RPMI7951 (cell line): ENCODE measurements around the gene DAD1. TPM values are rescaled to one million over a fixed set of nuclear protein-coding genes. Genes with fewer than 3 reads are reported as not detected.
"Not testable (repeated sequence)": the region's sequence is repeated elsewhere in the genome, so short reads cannot be mapped to it uniquely, and the experiment has no call there.

Experiments used
- DNase-seq: peaks from one replicate; pipeline ENCODE4 v3.0.0-alpha.2; 2012; ENCODE audit warnings: low read depth
- total RNA-seq: library from RNA; depleted of rRNA; stranded (reverse); fragments of >200 nt; shearing (Covaris generic); gene quantifications from 2 replicates; pipeline ENCODE4 v1.2.3, GENCODE V29; 2014

The DAD1 gene
- total RNA-seq, 1 experiment from 2014 or later: 486 TPM

- DNase-seq: no peak
Measured at GRCh38 chr14:22553445-22553844, 35.6 kb downstream of the DAD1 start.

DNA sequence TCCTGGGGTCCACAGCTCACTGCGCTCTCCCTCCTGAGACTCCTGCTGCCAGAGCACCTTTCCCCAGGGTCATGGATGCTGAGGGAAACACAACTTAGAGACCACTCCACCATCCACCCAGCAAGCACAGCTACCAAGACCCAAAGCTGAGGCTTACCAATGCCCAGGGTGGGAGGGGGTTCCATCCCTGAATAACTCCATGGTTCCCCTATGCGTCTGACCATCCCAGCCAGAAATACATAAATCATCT is 36.3 kb downstream of the DAD1 start:
- DNase-seq: no peak

DNA sequence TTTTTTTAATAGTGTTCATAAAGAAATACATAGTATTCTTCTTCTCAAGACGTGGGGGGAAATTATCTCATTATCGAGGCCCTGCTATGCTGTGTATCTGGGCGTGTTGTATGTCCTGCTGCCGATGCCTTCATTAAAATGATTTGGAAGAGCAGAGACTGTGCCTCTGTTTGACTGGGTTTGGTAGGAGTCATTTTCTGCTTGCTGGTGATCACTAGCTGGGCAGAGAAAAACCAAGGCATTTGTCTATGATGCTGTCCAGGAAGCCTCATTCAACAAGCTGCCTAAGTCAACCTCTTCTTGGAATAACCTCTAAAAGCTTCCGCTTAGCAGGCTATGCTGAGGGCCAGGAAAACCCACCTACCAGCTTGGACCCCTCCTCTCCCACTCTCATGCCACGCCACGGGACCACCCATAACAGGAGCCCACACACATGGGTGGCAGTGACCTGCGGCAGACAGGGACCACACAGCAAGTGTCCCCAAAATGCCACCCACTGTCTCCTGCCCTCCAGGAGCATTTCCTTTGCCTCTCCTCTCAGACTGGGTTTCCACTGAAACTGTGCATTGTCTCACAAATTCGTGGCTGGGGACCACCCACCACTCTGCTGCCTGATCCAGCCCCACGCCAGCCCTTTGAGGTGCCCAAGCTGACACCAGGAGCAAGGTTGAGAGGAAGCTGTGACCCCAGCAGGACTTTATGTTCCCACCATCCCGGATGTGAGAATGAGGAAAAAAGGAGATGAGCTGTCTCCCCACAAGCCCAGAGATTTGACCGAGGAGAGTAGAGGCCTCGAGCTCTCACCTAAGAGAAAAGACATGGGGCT is 36.8 kb downstream of the DAD1 start:
- DNase-seq: no peak

DNA sequence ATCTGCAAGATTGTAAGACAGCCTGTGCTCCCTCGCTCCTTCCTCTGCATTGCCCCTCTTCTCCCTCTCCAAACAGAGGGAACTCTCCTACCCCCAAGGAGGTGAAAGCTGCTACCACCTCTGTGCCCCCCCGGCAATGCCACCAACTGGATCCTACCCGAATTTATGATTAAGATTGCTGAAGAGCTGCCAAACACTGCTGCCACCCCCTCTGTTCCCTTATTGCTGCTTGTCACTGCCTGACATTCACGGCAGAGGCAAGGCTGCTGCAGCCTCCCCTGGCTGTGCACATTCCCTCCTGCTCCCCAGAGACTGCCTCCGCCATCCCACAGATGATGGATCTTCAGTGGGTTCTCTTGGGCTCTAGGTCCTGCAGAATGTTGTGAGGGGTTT is 37.4 kb downstream of the DAD1 start:
- no peak for DNase-seq

GRCh38 chr14:22549981-22550673 is 38.9 kb downstream of the DAD1 start:
- peak; percentile 95 for DNase-seq

DNA sequence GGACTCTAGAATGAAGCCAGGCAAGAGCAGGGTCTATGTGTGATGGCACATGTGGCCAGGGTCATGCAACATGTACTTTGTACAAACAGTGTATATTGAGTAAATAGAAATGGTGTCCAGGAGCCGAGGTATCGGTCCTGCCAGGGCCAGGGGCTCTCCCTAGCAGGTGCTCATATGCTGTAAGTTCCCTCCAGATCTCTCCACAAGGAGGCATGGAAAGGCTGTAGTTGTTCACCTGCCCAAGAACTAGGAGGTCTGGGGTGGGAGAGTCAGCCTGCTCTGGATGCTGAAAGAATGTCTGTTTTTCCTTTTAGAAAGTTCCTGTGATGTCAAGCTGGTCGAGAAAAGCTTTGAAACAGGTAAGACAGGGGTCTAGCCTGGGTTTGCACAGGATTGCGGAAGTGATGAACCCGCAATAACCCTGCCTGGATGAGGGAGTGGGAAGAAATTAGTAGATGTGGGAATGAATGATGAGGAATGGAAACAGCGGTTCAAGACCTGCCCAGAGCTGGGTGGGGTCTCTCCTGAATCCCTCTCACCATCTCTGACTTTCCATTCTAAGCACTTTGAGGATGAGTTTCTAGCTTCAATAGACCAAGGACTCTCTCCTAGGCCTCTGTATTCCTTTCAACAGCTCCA is 39.6 kb downstream of the DAD1 start:
- DNase-seq: no peak

GRCh38 chr14:22547948-22548750 is 40.9 kb downstream of the DAD1 start:
- no peak for DNase-seq

DNA sequence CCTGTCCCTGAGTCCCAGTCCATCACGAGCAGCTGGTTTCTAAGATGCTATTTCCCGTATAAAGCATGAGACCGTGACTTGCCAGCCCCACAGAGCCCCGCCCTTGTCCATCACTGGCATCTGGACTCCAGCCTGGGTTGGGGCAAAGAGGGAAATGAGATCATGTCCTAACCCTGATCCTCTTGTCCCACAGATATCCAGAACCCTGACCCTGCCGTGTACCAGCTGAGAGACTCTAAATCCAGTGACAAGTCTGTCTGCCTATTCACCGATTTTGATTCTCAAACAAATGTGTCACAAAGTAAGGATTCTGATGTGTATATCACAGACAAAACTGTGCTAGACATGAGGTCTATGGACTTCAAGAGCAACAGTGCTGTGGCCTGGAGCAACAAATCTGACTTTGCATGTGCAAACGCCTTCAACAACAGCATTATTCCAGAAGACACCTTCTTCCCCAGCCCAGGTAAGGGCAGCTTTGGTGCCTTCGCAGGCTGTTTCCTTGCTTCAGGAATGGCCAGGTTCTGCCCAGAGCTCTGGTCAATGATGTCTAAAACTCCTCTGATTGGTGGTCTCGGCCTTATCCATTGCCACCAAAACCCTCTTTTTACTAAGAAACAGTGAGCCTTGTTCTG is 41.6 kb downstream of the DAD1 start:
- peak; percentile 89 for DNase-seq

GRCh38 chr14:22546722-22547071 is 42.3 kb downstream of the DAD1 start:
- DNase-seq: no peak

DNA sequence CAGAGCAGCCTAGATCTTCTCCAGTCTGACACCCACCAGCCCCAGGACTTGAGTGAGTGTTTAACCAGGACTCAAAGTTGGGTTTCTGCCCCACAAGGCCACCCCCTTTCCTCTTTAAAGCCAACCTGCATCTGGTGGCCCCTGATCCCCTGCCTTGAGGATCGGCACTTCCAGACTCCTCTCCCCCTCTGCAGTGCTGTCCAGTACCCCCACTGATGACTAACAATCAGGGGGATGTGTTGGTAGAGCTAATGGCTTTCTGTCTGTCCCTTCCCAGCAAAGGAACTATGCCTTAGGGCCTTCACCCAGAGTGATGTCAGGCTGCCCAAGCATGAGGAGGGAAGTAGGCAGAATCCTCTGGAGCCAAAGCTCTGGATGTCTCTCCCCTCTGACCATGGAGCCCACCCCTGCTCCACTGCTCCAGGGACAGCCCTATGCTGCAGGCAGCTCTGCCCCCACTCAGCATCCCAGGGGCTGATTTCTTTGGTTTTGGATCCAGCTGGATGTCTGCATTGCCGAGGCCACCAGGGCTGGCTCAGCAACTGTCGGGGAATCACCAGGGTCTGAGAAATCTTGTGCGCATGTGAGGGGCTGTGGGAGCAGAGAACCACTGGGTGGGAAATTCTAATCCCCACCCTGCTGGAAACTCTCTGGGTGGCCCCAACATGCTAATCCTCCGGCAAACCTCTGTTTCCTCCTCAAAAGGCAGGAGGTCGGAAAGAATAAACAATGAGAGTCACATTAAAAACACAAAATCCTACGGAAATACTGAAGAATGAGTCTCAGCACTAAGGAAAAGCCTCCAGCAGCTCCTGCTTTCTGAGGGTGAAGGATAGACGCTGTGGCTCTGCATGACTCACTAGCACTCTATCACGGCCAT is 42.9 kb downstream of the DAD1 start:
- peak; percentile 92 for DNase-seq

GRCh38 chr14:22544881-22545420 is 44.1 kb downstream of the DAD1 start:
- DNase-seq: no peak

- no peak for DNase-seq
Measured at GRCh38 chr14:22544406-22544805, 44.6 kb downstream of the DAD1 start.

GRCh38 chr14:22543570-22544357 is 45.3 kb downstream of the DAD1 start:
- DNase-seq: not testable (repeated sequence)

DNA sequence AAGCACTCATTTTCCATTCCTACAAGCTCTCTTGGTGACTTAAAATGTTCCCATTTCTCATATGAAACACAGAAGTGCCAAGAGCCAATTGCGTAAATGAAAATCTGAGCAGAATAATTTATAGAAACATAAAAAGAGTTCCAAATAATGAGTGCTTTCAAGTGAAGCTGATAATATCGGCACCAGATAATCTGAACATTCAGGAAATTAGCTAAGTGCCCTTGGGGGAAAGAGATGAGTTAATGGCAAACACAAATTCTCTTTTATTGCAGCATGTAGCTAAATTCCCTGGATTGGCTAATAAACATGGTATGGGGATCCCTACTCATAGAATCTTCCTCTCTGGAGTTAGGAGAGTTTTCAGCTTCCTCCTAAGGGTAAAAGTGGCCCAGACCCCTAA is 46.7 kb downstream of the DAD1 start:
- DNase-seq: peak; percentile 20

DNA sequence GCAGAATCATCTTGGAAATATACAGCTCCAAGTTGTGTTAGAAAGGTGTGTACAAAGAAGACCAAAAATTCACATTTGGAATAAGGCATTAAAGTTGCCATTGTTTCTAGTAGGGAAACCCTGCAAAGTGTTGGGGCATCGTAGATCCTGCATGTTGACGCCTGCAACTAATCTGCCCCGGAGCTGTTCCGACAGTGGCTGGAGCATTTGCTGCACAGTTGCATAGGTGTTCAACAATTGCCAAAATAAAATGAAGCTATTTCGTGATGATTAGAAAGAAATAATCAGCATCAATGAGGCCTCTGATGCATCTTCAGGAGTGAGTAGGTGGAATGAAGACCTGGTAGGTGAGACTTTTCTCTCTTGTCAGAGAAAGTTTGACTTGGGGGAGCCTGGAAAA is 47.3 kb downstream of the DAD1 start:
- DNase-seq: no peak

DNA sequence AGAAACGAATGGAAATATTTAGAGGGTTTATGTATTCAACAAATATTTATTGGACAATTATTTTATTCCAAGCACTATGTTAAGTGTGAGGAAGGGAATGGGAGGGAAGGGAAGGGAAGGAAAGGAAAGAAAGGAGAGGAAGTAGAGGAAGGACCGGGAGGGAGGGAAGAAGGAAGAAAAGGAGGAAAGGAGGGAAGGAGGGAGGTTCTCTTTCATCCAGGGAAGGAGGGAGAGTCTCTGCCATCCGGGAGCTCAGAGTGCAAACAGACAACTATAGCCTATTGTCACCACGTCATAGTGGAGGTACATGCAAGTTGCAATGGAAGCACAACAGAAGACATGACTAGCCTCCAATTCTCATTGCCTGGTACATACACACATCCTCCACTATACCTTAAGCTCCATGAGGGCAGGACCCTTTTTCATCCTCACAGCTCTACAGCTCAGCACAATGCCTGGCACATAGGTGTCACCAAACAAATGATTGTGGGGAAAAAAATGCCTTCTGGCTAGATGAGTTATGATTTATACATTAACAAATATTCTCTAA is 48.1 kb downstream of the DAD1 start:
- no peak for DNase-seq

DNA sequence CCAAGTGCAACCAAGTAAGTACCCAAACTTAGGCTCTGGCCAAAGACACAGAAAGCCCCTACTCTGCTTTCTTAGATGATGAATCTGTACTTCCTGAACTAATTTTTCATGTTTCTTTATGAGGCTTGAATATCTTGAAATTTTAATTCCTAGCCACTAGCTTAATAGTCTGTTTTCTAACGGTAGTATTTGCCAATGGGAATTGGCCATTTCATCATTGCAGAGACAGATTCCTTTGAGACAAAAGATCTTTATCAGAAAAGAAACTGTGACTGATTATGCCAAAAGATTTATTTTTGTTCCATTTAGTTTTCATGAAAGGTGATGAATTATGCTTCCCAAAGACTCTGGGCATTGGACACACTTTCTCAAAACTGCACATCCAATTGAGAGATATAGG is 48.7 kb downstream of the DAD1 start:
- peak; percentile 36 for DNase-seq

- peak; percentile 20 for DNase-seq
Measured at GRCh38 chr14:22539831-22540230, 49.2 kb downstream of the DAD1 start.

DNA sequence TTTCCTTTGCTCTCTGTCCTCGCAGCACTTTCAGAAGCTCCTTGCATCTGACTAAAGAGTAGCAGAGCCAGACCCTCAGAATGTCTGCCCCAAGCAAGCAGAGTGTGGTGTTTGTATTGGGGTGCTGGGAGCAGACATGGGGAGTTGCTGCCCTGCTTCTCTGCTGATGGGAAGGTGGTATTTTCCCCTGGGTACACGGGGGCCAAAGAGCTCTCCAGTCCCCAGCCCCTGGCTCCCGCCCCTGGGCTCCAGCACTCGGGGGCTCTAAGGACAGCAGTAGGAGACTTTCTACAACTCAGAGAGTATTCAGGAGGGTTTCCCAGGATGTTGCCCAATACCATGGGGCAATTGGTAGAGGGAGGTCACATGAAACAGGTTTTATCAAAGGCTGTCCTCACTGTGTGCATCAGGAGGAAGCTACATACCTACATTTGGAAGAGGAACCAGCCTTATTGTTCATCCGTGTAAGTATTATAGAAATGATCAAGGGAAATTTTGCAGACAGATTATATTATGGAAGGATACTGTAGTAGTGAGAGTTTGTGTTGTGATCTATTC is 50.3 kb downstream of the DAD1 start:
- no peak for DNase-seq
